HG02981 (cell line): ENCODE data around the gene ADGRB3.
"Not testable (repeated sequence)": the region's sequence is repeated elsewhere in the genome, so short reads cannot be mapped to it uniquely, and the experiment has no call there.

Source experiments
- ATAC-seq: cut with Tn5 transposase; IDR thresholded peaks from one replicate; pipeline ENCODE4 v1.9.1; 2021; ENCODE audit warnings: mild to moderate bottlenecking, moderate library complexity; ENCODE audit not compliant: unreplicated experiment

Gene ADGRB3

DNA sequence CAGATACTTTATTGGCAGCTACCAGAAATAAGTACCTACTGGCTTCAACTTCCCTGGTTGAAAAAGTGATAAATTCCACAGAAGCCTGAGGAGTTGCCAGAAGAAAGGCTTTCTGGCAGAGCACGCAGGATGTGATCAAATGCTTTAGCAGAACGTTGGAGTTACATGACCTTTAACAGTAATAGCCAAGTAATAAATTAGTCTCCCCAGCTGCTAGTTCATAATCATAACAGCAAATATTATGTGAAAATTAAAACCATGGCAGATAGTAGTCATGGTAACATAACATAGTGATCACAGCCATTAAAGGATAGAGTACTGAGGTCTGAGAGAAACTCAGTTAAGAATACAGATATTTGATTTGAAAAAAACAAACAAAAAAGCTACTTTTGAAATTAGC lies 567.7 kb downstream of the ADGRB3 start:
- ATAC-seq, result no peak

DNA sequence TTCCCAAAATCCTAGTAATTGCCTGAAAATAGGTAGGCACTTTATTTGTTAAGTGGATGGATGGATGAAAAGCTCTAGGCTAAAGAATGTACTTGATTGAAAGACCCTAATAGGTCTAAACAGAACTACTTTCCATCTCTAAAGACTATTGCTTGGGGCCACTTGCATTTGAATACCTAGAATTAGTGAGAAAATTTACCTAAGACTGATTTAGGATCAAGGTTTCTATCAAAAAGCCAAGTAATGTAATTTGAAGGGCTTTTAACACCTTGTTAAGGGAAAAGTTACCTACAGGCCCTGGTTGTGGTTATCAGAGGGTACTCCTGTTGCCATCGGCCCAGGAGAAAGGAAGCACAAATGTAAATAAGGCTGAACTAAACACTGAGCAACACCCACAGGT lies 581.0 kb downstream of the ADGRB3 start:
- no peak for ATAC-seq

DNA sequence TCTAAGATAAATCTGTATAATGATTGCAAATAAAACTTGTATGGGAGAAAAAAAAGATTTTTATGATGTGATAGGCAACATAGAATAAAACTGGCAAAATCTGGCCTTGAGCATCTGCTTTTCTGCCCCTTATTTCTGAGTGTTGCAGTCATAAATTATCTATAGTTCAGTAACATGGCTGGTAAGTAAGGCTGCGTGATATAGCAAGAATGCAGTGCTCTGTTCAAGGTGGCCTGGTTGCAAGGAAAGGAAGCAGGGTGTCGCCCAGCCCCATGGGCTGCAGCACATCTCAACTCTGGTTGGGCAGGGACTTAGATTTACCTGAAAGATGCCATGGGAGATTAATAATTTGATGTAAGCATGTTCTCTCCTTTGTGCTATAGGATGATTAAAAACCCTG lies 582.3 kb downstream of the ADGRB3 start:
- no peak for ATAC-seq

DNA sequence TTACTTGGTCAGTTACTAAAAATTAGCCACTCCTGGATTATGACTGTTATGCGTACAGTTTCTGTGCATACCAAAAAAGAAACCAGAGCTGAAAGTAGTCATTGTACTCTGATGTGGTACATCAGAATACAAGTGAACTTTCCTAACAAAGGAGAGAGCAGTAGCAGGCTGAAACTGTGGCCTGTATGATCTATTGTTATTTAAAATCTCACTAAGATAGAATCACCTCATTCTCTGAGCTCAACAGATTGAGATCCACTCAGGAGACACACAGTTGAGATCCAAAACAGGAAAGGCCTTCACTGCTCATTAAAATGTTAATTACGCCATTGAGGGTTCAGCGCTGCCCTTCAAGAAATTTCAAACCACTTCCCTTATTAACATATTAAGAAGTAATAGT lies 585.3 kb downstream of the ADGRB3 start:
- no peak for ATAC-seq

DNA sequence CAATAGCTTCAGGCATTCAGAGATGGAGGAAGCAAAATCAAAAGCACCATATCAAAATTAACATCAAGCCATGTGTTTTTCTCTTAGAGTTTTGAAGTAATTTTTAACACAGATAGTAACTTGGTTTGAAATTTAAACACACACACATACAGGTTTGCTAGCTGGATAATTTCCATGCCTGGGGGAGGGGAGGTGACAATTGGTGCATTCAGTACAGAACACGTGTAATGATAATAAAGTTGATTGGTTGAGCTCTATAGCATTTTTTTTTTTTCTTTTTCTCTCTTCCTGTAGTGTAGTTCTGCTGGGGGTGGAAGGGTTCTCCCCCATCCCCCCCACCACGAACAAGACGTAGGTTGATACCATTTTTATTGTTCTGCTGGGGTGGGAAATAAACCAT lies 596.9 kb downstream of the ADGRB3 start:
- no peak for ATAC-seq

DNA sequence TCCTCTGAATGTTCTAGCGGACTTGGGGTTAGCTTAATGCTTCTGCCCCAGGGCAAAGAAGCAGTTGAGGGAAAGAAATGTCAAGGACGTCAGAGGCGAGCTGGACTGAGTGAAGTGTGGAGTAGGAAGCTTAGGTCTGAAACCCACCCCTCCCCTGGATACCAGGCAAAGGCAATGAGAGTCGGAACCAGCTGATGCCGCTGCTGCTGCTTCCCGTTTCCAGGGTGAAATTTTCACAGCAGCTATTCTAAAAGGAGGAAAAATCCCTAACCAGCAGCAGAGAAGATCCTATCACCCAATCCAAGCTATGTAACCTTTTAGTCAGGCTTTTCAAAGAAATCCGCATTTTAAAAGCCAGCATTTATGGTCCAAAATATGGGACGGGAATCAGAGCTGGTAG lies 597.4 kb downstream of the ADGRB3 start:
- ATAC-seq, result no peak

DNA sequence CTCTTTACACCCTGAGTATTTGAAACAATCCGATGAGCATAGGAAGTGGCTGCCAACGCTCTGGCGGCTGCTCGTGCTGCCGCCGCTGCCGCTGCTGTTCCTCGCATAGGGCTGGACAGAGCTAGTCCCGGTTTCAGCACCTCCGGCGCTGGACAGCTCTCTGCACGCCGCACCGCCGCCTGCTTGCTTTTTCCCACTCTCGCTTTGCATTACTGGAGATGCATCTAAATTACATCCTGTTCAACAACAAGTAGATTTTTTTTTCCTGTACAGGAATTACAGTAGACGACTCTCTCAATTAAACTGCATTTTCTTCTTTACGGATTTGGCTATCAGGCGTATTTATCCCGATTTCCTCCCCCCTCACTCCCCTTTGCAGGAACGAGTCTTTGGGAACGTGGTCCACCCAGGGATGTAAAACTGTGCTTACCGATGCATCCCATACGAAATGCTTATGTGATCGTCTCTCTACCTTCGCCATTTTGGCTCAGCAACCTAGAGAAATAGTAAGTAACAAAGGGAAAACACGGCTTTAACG lies 597.9 kb downstream of the ADGRB3 start:
- ATAC-seq, result peak; percentile 94

DNA sequence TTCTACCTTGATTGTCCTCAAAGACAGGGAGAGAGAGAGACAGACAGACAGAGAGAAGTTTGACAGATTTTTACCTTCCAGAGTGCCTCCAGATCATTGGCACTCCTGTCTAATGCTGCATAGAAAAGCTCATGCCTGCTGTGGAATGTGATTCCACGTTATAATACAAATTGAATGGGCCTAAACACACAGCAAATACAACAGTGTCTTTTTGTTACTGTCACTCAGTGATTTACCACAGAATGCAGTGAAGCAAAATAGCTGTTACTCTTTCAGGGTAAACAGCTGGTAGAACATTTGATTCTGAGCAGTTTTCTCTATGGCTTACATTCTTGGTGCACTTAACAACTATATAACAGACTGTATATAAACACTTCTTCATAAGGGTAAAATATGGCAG lies 603.0 kb downstream of the ADGRB3 start:
- no peak for ATAC-seq

DNA sequence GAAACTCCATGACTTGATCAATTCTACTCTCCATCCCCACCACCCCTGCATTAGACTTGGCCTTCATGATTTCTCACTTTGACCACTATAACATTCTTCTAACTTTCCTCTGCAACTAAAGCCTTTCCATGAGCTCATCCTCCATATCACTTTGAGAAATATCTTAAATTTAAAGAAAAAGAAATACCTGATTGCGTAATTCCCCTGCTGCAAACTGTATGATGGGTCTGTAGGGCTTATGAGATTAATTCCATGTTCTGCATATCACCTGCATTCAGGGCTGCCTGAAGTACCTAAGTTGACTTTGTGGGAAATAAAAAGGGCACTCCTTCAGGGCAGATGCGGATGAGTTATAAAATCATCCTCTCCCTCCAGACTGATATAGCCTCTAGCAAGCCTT lies 611.9 kb downstream of the ADGRB3 start:
- no peak for ATAC-seq

DNA sequence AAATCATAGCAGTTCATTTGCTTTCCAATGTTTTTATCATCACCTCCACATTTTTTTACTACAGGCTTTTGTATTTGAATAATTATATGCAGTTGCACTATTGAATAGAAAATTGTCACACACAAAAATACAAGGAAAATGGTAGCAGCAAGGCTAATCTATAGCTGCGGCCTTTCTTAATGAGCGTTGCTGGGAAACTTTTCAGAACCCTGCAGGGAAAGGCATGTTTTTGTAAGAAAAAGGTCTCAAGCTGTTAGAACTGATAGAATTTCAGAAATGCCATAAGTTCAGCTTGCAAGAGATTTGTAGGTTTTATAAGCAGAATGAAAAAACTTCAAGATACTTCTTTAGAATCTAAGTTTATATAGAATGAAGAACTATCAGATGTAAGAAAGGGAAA lies 625.9 kb downstream of the ADGRB3 start:
- ATAC-seq, result no peak

DNA sequence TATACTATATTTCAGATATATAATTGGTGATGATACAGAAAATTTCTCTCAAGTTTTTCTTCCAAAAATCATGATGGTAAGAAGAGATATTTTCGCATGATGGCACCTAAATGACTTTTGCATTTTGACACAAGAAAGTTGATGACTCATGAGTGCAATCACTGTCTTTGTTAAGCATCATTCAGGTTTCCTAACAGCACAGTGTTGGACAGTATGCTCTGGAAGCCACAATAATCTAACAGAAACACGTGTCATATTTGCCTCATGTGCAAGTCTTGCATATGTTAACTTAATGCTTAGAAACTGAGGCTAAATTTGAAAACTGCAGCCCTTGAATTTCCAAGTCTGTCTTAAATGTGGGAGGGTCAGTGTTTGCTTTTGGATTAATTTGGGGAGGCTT lies 628.2 kb downstream of the ADGRB3 start:
- ATAC-seq, result no peak

DNA sequence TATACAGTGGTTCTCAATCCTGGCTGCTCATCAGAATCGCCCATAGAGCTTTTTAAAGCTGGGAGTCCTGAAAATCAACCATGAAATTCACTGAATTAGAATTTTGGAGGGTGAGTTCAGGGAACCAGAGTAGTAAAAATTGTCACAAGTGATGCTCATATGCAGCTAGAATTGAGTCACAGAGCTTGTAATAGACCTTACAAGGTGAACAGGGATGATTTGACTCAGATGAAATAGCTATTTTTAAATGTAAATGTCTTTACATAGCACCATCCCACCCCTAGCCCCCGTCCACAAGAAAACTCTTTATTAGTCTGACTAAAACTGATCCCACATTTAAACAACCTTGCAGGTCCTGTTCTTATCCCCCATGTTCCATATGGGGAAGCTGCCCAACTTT lies 630.0 kb downstream of the ADGRB3 start:
- ATAC-seq, result no peak

DNA sequence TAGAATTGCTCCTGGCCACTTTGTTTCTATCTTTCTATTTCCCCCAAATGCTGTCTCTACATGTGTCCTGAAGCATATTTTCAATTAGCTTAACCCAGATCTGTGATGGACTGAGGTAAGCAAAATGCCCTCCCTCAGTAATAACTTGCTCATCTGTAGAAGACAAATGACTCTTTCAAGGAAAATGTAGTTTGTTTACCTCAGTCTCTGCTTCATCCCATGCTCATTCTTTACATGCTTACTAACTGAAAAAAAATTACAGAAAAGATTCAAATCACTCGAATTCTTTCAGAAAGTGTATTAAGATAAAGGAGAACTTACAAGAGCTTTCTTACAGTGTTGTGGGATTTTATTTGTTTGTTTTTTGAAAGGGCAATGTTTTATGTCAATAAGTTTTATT lies 630.6 kb downstream of the ADGRB3 start:
- ATAC-seq, result no peak

DNA sequence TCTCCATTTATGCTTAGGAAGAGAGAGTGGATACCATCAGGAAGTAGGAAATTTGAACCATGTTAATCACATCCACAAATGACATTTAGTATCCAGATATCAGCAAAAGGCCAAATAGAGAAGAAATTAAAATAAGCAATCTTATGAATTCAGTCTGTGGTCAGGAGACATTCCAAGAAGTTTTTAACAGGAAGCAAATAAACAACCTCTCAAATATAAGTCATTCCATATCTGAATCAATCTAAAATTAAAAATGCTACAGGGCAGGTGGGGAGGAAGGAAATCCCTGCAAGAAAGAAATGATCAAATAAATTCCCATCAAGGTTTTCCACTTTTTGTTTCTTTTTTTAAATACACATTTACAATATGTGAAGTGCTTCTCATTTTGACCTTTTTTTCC lies 641.1 kb downstream of the ADGRB3 start:
- ATAC-seq, result no peak

DNA sequence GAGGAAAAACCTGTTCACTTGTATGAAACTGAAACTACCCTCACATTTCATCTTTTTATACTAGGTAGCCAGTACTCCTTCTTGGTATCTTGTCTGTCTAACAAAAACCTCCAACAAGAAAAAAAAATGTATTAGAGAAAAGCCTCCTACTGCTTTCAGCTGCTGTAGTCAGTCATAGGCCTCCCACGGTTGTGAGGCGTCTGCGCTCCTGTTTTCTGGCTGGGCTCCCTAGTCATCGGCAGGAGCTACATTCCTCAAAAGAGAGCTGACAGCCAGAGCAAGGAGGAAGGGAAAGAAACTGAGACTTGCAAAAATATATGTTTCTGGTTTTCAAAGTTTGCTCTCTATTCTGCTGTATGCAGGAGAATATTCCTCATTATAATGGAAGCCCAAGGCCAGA lies 644.7 kb downstream of the ADGRB3 start:
- no peak for ATAC-seq

DNA sequence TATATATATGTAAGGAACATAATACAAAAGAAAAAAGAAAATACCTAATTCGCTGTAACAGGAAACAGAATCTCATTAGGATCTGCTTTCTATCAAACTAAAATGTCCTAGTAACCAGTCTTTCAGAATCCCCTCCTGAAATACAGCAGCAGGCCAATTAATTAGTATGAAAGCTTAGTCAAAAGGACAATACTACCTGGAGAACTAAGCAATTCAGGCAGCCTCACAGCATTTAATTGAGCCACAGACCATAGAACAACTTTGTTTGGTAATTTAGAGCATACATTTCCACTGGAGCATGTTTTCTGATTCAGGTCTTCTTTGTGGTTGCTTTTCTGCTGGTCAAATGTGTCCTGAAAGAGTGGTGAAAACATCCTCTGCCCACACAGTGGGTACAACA lies 645.8 kb downstream of the ADGRB3 start:
- no peak for ATAC-seq

DNA sequence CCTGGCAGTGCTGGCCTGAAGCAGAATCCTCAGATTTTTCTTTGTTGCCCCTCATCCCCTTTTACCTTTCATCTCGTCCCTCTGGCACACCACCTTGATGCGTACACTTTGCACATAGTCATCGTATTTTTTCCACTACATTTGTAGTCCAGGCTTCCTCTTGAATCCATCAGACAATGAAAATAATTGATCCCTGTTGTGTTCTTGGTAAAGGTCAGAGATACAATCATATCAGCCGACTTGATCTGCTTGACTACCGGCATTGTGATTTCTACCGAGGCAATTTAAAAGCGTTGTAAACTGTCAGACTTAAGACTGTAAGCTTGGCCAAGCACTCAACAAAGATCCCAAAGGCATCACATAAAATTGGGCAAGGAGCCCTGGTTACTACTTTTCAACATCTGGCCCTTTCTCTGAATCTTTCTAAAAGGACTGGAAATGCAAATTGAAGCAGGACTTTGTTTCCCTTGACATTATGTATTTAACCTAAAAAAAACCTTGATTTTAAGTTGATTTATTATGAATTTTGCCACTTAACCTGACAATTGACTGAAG lies 649.2 kb downstream of the ADGRB3 start:
- no peak for ATAC-seq

DNA sequence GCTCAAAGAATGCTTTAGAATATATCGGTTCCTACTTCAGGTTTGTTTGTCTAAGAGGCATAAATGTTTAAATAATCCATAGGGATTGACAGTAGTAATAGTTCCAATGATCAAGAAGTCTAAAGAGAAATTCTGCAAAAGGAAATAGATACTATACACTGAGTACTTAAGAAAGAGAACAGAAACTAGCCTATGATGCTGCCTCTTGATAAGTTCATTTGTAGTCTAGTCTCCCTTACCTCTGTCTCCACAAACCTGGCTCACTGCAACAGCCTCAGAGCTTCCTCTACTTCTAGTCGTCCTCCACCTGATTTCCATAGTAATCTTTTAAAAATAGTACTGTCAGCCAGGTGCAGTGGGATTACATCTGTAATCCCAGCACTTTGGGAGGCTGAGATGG lies 650.0 kb downstream of the ADGRB3 start:
- ATAC-seq, result no peak

DNA sequence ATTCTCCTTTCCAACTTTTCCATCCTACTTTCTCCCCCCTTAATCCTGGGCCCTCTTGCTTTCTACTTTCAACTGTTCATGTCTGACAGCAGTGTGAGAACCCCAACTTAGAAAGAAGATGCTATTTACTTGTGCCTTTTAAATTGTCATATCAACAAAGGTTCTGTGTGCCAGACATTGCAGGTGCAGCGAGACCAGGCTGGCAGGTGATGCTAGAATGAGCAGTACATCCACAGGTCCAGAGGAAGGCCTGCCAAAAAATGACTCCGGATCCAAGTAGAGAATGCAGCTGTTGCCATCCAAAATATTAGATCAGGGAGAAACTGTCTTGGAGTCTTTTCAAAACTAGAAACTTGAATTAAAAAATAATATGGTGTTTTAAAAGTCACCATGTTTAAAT lies 651.2 kb downstream of the ADGRB3 start:
- no peak for ATAC-seq

DNA sequence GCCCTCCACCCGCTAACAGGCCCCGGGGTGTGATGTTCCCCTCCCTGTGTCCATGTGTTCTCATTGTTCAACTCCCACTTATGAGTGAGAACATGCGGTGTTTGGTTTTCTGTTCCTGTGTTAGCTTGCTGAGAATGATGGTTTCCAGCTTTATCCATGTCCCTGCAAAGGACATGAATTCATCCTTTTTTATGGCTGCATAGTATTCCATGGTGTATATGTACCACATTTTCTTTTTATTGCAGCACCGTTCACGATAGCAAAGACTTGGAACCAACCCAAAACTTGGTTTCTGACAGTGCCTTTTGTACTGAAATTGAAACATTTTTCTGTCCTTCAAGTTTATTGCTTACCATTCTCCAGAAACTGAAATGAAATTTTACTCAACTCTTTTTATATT lies 653.1 kb downstream of the ADGRB3 start:
- ATAC-seq, result not testable (repeated sequence)

DNA sequence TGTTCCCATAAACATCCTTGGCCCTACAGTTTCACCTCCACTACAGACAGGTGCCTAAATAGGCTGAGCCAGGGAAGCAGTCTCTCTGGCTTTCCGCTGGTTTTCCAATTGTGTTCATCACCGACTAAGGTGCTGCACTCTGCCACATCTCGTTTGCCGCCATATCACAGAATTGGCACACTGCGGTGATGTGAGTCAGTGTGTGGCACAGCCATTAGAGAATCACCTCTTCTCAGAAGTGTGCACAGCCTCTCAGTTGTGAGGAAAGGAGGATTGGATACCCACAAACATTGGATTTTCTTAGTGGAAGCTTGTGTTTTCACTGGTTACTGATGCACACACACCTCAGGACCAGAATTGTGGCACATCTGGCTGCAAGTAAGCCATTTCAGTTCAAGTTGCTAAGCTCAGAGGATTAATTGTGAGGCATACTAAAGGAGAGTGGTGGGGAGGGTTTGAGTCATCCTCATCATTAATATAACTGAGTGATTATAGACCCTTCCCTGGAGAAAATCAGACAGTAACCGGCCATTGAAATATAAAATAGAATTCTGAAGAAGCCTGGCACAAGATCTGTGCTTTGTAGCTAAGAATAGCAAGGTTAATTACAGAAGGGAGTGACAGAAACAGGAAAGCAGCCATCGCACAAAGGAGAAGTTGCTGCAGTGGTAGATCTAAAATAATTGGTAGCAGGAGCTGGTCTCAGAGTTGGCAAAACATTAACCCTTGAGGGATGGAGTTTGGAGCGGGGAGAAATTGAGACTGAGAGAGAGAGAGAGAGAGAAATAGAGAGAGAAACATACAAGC lies 654.8 kb downstream of the ADGRB3 start:
- no peak for ATAC-seq

DNA sequence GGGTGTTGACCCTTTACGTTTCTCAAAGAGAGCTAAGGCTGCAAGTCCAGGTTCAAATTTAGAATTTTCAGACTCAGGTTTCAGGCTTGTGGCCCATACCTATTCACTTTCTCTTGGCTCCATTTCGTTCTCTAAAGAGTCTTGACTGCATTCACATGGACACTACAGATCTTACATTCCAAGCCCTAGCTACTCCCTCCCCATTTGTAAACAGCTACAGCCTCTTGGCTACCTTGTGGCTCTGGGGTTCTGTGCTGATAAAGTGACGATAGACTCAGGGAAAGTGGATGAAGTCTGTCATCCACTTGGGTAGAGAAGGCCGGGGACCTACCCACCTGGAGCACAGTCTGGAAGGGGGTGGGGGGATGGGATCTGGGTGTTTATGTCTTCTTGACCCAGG lies 658.4 kb downstream of the ADGRB3 start:
- ATAC-seq, result no peak

DNA sequence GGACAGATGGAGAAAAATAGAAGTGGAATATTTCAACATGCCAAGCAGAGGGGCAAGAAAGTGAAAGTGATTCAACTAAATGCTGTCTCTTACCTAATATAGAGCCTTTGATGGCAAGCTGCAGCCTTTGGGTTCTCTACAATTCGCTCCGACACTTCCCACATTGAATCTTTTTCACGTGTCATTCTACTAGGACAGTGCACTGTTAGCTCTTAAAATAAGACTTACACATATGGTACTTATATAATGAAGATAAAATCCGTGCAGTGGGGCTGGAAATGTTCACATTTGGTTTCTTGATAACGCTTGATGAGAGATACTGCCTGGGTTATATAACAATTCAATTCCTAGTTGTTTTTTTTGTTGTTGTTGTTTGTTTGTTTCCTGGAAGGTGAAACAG lies 659.3 kb downstream of the ADGRB3 start:
- no peak for ATAC-seq
